ENCODE results near the gene NEUROD2.

Gene NEUROD2

GRCh38 chr17:39629494-39629880 lies 21.8 kb upstream of the NEUROD2 start:
- FAIRE-seq: no peak

DNA sequence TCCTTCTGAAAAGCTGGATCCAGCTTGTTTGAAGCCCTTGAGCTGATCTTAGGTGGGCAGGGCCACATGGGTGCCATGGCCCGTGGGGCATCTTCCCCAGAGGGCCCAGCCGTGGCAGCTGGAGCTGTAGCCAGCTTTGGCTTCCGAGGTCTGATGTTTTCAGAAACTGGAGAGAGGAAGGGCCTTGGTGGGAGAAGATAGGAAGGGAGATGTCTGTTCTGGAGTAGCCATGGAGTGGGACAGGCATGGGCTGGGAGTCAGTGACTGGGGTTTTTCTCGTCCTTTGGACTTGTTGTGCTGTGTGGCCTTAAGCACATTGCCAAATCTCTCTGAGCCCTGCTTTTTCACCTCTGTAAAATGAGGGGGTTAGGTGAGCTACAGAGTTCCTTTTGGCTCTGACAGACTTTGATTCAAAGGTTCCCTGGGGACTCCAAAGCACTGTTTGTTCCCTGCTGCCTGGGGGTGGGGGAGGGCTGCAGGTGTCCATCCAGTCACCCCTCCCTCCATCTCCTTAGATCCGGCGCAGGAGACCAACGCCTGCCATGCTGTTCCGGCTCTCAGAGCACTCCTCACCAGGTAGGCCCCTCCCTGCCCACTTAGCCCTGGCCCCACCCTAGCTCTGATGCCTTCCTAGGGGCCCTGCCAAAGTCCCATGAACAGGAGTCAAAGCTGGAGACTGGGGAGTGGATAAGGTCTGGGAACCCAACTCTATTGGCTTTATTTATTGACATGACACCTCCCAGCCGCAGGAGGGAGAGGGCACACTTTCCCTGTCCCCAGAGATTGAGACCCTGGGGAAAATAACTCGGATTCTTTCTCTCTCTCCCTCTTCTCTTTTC lies 21.2 kb upstream of the NEUROD2 start:
- no peak for TF ChIP-seq TAF1 (IDR thresholded peaks at IDR 0.05; ENCODE audit: low read depth, low read length)
- TF ChIP-seq PAX5 (IDR thresholded peaks at IDR 0.05; ENCODE audit: insufficient read depth, low read length, severe bottlenecking): no peak
- TF ChIP-seq POLR2A (IDR thresholded peaks at IDR 0.05; ENCODE audit: low read depth, low read length): no peak
- TF ChIP-seq POLR2AphosphoS5 (IDR thresholded peaks at IDR 0.05; ENCODE audit: low read depth, low read length): no peak
- no peak for TF ChIP-seq POU2F2 (IDR thresholded peaks at IDR 0.05; ENCODE audit: low read depth, low read length)
- TF ChIP-seq SPI1 (IDR thresholded peaks at IDR 0.05; ENCODE audit: low read depth, low read length): no peak
- FAIRE-seq: no peak
- DNase-seq (ENCODE audit: insufficient read length, low spot score): no peak

More at GRCh38 chr17:39629494-39629880, 21.8 kb upstream of the NEUROD2 start:
- TF ChIP-seq POLR2AphosphoS5 (IDR thresholded peaks at IDR 0.05; ENCODE audit: low read depth, low read length) (no peak), SPI1 (IDR thresholded peaks at IDR 0.05; ENCODE audit: low read depth, low read length) (no peak), POLR2A (IDR thresholded peaks at IDR 0.05; ENCODE audit: low read depth, low read length) (no peak), PAX5 (IDR thresholded peaks at IDR 0.05; ENCODE audit: insufficient read depth, low read length, severe bottlenecking) (no peak), TAF1 (IDR thresholded peaks at IDR 0.05; ENCODE audit: low read depth, low read length) (no peak), POU2F2 (IDR thresholded peaks at IDR 0.05; ENCODE audit: low read depth, low read length) (no peak)
- no peak for DNase-seq (ENCODE audit: insufficient read length, low spot score)

DNA sequence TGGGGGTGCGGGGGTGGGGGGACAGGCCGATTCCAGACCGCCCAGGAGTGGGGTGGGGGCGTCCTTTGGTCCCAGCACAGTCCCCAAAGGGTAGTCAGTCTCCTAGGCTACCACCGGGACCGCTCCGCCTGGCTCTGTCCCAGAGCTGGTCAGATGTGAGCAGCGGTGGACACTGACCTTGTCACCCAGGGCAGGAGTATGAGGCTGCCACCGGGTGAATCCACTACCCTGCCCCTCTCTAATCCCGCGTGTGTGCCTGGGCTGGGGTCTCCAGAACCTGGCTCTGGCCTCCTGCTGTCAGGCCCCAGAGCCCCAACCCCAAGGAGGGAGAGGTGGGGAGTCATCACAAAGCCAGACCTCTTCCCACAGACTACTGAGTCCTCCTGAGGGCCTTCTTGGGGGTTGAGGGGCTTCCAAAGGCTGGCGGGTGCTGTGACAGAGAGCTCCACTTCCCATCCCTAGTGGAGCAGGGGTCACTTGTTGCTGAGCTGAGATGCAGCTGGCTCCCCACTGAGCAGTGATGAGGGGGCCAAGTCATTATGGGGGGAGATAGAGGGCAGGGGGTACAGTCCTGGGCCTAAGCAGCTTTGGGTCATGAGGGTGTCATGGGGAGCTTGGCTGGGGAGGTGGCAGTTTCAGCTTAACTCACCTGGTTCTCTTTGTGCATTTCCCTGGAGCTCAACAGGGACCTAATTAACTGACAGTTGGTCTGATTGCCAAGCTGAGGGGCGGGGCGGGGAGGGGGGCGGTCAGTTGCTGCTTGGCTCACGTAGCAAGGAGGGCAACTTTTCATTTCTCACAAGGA lies 20.2 kb upstream of the NEUROD2 start:
- DNase-seq (ENCODE audit: insufficient read length, low spot score) (no peak), FAIRE-seq (no peak)
- TF ChIP-seq POU2F2 (IDR thresholded peaks at IDR 0.05; ENCODE audit: low read depth, low read length) (no peak), SPI1 (IDR thresholded peaks at IDR 0.05; ENCODE audit: low read depth, low read length) (no peak), PAX5 (IDR thresholded peaks at IDR 0.05; ENCODE audit: insufficient read depth, low read length, severe bottlenecking) (no peak), POLR2AphosphoS5 (IDR thresholded peaks at IDR 0.05; ENCODE audit: low read depth, low read length) (no peak), TAF1 (IDR thresholded peaks at IDR 0.05; ENCODE audit: low read depth, low read length) (no peak), POLR2A (IDR thresholded peaks at IDR 0.05; ENCODE audit: low read depth, low read length) (no peak)

- FAIRE-seq: no peak
- no peak for DNase-seq (ENCODE audit: insufficient read length, low spot score)
Observed at GRCh38 chr17:39627047-39627711, 19.5 kb upstream of the NEUROD2 start.

DNA sequence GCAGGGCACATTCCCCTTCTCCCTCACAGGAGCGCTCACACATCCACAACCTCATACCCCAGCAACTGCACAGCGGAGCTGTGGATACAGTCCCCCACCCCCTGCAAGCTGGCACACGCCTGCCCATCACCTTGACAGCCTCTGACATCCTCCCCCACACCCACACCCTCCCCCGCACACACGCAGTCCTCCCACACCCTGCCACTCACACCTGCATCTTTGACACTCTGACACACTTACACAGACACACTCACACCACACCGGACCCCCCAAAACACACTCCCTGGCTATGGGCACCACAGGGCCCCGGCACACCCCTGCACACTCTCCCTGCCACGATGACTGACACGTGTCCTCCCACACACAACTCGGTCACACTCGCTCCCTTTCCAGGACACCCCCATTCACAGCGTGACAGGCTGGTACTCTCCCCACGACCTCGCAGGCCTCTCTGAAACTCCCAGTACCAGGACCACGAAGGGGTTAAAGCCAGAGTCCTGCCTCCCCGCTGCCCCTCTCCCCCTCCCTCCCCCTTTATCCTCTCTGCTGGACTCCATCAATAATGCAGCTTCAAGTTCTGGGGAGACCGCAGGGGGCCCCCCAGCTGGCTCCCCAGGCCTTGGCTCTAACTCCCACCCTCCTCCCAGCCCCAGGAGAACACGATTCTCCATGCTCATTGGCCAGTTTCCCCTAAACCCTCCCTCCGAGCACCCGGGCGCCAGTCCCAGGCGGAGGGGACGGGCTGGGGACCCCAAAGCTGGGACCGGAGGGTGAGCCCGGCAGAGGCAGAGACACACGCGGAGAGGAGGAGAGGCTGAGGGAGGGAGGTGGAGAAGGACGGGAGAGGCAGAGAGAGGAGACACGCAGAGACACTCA lies 18.7 kb upstream of the NEUROD2 start, which contains the start of gene PPP1R1B:
Gene PPP1R1B (plus strand): TSS at position 782 of the 876 bp plus-strand sequence. CDS start 441 bp downstream, outside the sequence.
- no peak for FAIRE-seq
- TF ChIP-seq PAX5 (IDR thresholded peaks at IDR 0.05; ENCODE audit: insufficient read depth, low read length, severe bottlenecking): no peak
- no peak for TF ChIP-seq SPI1 (IDR thresholded peaks at IDR 0.05; ENCODE audit: low read depth, low read length)
- no peak for TF ChIP-seq POLR2A (IDR thresholded peaks at IDR 0.05; ENCODE audit: low read depth, low read length)
- no peak for TF ChIP-seq POLR2AphosphoS5 (IDR thresholded peaks at IDR 0.05; ENCODE audit: low read depth, low read length)
- TF ChIP-seq TAF1 (IDR thresholded peaks at IDR 0.05; ENCODE audit: low read depth, low read length): no peak
- TF ChIP-seq POU2F2 (IDR thresholded peaks at IDR 0.05; ENCODE audit: low read depth, low read length): no peak
- DNase-seq (ENCODE audit: insufficient read length, low spot score): no peak

More at GRCh38 chr17:39627047-39627711, 19.5 kb upstream of the NEUROD2 start:
- TF ChIP-seq POLR2A (IDR thresholded peaks at IDR 0.05; ENCODE audit: low read depth, low read length): no peak
- TF ChIP-seq TAF1 (IDR thresholded peaks at IDR 0.05; ENCODE audit: low read depth, low read length): no peak
- TF ChIP-seq POLR2AphosphoS5 (IDR thresholded peaks at IDR 0.05; ENCODE audit: low read depth, low read length): no peak
- TF ChIP-seq POU2F2 (IDR thresholded peaks at IDR 0.05; ENCODE audit: low read depth, low read length): no peak
- no peak for TF ChIP-seq SPI1 (IDR thresholded peaks at IDR 0.05; ENCODE audit: low read depth, low read length)
- TF ChIP-seq PAX5 (IDR thresholded peaks at IDR 0.05; ENCODE audit: insufficient read depth, low read length, severe bottlenecking): no peak

DNA sequence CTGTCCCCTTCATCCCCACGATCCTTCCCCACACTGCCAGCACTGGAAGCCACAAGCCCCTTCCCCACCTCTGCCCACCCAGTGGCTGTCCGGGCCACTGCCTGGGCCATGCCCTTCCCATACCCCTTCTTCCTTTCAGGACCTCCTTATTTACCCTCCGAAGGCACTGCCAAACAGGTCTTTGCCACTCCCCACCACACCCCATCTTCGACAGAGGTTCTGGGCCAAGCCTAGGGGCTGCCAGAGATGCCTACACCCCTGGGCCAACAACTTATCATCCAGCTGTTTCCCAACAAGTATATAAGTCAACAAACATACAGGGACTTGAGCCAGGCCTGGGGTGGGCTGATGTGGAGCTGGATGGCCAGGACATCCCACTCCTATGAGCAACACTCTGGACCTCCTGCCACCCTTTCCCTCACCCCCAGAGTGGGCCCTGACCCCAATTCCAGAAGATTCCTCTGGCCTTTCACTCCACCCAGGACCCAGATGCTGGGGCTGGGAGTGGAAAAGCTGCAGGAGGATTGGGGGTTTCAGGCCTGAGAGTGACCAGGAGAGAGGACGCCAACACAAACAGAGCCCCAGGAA lies 17.6 kb upstream of the NEUROD2 start:
- FAIRE-seq: no peak
- TF ChIP-seq POLR2AphosphoS5 (IDR thresholded peaks at IDR 0.05; ENCODE audit: low read depth, low read length) (no peak), SPI1 (IDR thresholded peaks at IDR 0.05; ENCODE audit: low read depth, low read length) (no peak), POU2F2 (IDR thresholded peaks at IDR 0.05; ENCODE audit: low read depth, low read length) (no peak), PAX5 (IDR thresholded peaks at IDR 0.05; ENCODE audit: insufficient read depth, low read length, severe bottlenecking) (no peak), POLR2A (IDR thresholded peaks at IDR 0.05; ENCODE audit: low read depth, low read length) (no peak), TAF1 (IDR thresholded peaks at IDR 0.05; ENCODE audit: low read depth, low read length) (no peak)
- no peak for DNase-seq (ENCODE audit: insufficient read length, low spot score)

DNA sequence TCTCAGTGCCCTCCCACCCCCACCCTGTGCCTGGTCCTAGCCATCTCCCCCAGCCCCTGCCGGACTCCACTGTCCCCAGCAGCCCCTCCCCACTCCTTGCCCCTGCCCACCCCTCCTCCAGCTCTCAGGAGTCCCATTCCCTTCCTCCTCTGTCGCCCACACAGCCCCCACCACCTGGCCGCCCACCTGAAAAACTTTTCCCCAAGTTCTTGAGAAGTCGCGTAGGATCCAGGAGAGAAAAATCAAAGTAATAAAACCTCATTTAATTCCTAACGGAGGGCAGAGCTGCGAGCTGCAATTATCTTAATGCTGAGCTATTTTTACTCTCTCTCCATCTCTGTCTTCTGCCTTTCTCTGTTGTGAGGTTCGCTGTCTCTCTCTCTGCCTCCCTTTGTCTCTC lies 16.6 kb upstream of the NEUROD2 start:
- TF ChIP-seq SPI1 (IDR thresholded peaks at IDR 0.05; ENCODE audit: low read depth, low read length) (no peak), POU2F2 (IDR thresholded peaks at IDR 0.05; ENCODE audit: low read depth, low read length) (no peak), POLR2AphosphoS5 (IDR thresholded peaks at IDR 0.05; ENCODE audit: low read depth, low read length) (no peak), POLR2A (IDR thresholded peaks at IDR 0.05; ENCODE audit: low read depth, low read length) (no peak)

More for the DNA sequence above, 16.6 kb upstream of the NEUROD2 start:
- FAIRE-seq: no peak
- no peak for DNase-seq (ENCODE audit: insufficient read length, low spot score)
